ENCODE results near the gene SCART1. TPM values are rescaled to one million over a fixed set of nuclear protein-coding genes. Genes with fewer than 3 reads are reported as not detected.

The SCART1 gene
- total RNA-seq, 1 experiment from 2014 or later = 0.50 TPM

- Histone ChIP-seq H2BK120ac (ENCODE audit: low read depth, low read length, poor library complexity, severe bottlenecking) (no peak overlapping the region), H3K4me1 (ENCODE audit: insufficient read depth, low read length) (no peaks in the 10 kb centered on the region), H4K5ac (ENCODE audit: insufficient read length, low read depth, low read length) (no peak overlapping the region), H3K18ac (ENCODE audit: insufficient read length, low read depth, low read length) (no peak overlapping the region), H3T11ph (ENCODE audit: low read length) (no peak overlapping the region), H3K56ac (ENCODE audit: insufficient read length, low read depth, low read length) (no peak overlapping the region), H3K27me3 (ENCODE audit: insufficient read depth, low read length) (no peaks in the 10 kb centered on the region), H3K23ac (ENCODE audit: insufficient read length, low read depth, low read length) (no peak overlapping the region), H2BK12ac (ENCODE audit: insufficient read length, low read depth, low read length) (no peak overlapping the region), H3K27ac (ENCODE audit: insufficient read length, low read depth, low read length) (no peak overlapping the region), H3K4me2 (ENCODE audit: insufficient read depth, insufficient read length, low read length) (no peak overlapping the region), H3K9me3 (ENCODE audit: control insufficient read depth, low read depth, low read length) (no peaks in the 10 kb centered on the region), H2BK20ac (ENCODE audit: low read depth, low read length, poor library complexity, severe bottlenecking) (no peak overlapping the region), H3K4ac (ENCODE audit: low read depth, low read length) (no peak overlapping the region), H3K9ac (ENCODE audit: extremely low read depth, insufficient read length, low read length) (no peak overlapping the region), H3K14ac (ENCODE audit: insufficient read depth, low read length) (no peak overlapping the region; the same call in 1 of the 2 replicates), H2AFZ (ENCODE audit: low read length) (no peak overlapping the region), H3K79me2 (ENCODE audit: insufficient read depth, low read length) (no peaks in the 10 kb centered on the region), H2BK5ac (ENCODE audit: insufficient read length, low read length) (no peak overlapping the region), H4K20me1 (ENCODE audit: control insufficient read depth, insufficient read depth, insufficient read length) (peaks cover 4% of the 10 kb centered on the region), H2AK5ac (ENCODE audit: insufficient read length, low read length) (no peak overlapping the region), H3K23me2 (ENCODE audit: insufficient read length, low read depth, low read length, poor library complexity, severe bottlenecking) (peaks cover 3% of the 10 kb centered on the region), H3K79me1 (ENCODE audit: insufficient read depth, low read depth, low read length, poor library complexity, severe bottlenecking) (no peaks in the 10 kb centered on the region), H4K91ac (ENCODE audit: insufficient read length, low read depth, low read length) (no peak overlapping the region), H4K8ac (replicated peaks; ENCODE audit: insufficient read length, low read depth, low read length) (no peak overlapping the region), H2BK15ac (ENCODE audit: low read depth, low read length) (no peak overlapping the region)
- Mint-ChIP-seq H3K27ac (no peak overlapping the region), H3K9me3 (no peaks in the 10 kb centered on the region), H3K36me3 (ENCODE audit: insufficient read depth in 1 of 3, low read depth in 3 of 3) (peaks cover 3 to 17% (median 10%) of the 10 kb centered on the region in 3 experiments; a peak in 5 of 7 replicates), H3K4me1 (no peaks in the 10 kb centered on the region), H3K4me3 (peak overlapping the region in 1 of 2 experiments; percentile 20; a peak in 2 of 5 replicates), H3K27me3 (ENCODE audit: low read depth) (peaks cover 11% of the 10 kb centered on the region)
- no CpG with 5 or more reads among the region's 17 CpGs for WGBS (ENCODE audit: extremely low coverage, insufficient read length, low lambda C conversion rate)
- TF ChIP-seq CTCF (conservative IDR thresholded peaks at IDR 0.05) = no peak
- DNase-seq = peak; percentile 30
Observed at GRCh38 chr10:133421336-133422222, 32.2 kb upstream of the SCART1 start.

All from H9 (cell line).